GM23248 (cell line): ENCODE results near the gene VTI1B. TPM values are rescaled to one million over a fixed set of nuclear protein-coding genes. Genes with fewer than 3 reads are reported as not detected.

Experiments
- DNase-seq: peaks from one replicate; pipeline ENCODE4 v3.0.0-alpha.2; 2015
- H2AFZ ChIP-seq: fragments of 200-600 bp; sonication (generic); 2 replicates; pipeline ENCODE4 v1.6.1; 2016; ENCODE audit warnings: antibody characterized with exemption
- H3F3A ChIP-seq: fragments of 200-600 bp; sonication (generic); 2 replicates; pipeline ENCODE4 v1.6.1; 2016; ENCODE audit warnings: mild to moderate bottlenecking, antibody characterized with exemption, mixed run types; ENCODE audit not compliant: insufficient read depth
- H3K27ac ChIP-seq: fragments of 200-600 bp; sonication (generic); 2 replicates; pipeline ENCODE4 v1.5.1; 2016; ENCODE audit warnings: mild to moderate bottlenecking
- H3K27me3 ChIP-seq: fragments of 200-600 bp; sonication (generic); replicated peaks from 2 replicates; pipeline ENCODE4 v1.6.1; 2016; ENCODE audit warnings: mild to moderate bottlenecking; ENCODE audit not compliant: insufficient read depth
- H3K36me3 ChIP-seq: fragments of 200-600 bp; sonication (generic); 2 replicates; pipeline ENCODE4 v1.6.1; 2016; ENCODE audit warnings: low read depth, mild to moderate bottlenecking
- H3K4me1 ChIP-seq: fragments of 200-600 bp; sonication (generic); 2 replicates; pipeline ENCODE4 v1.6.1; 2016; ENCODE audit warnings: mild to moderate bottlenecking; ENCODE audit not compliant: insufficient read depth
- H3K4me2 ChIP-seq: fragments of 200-600 bp; sonication (generic); one replicate; pipeline ENCODE4 v1.6.1; 2016; ENCODE audit warnings: mild to moderate bottlenecking; ENCODE audit not compliant: unreplicated experiment
- H3K4me3 ChIP-seq: fragments of 200-600 bp; sonication (generic); 2 replicates; pipeline ENCODE4 v1.5.1; 2016; ENCODE audit warnings: mild to moderate bottlenecking
- H3K79me2 ChIP-seq: fragments of 200-600 bp; sonication (generic); 2 replicates; pipeline ENCODE4 v1.6.1; 2016; ENCODE audit warnings: mild to moderate bottlenecking; ENCODE audit not compliant: insufficient read depth
- H3K9ac ChIP-seq: fragments of 200-600 bp; sonication (generic); 2 replicates; pipeline ENCODE4 v1.6.1; 2016; ENCODE audit warnings: mild to moderate bottlenecking
- H3K9me2 ChIP-seq: fragments of 200-600 bp; sonication (generic); 2 replicates; pipeline ENCODE4 v1.6.1; 2016; ENCODE audit warnings: mixed run types, mild to moderate bottlenecking, moderate library complexity; ENCODE audit not compliant: insufficient read depth
- H3K9me3 ChIP-seq: fragments of 200-600 bp; sonication (generic); one replicate; pipeline ENCODE4 v1.6.1; 2017; ENCODE audit warnings: low read depth
- H4K20me1 ChIP-seq: fragments of 200-600 bp; sonication (generic); 2 replicates; pipeline ENCODE4 v1.6.0; 2016; ENCODE audit not compliant: insufficient read depth
- EZH2 ChIP-seq: fragments of 200-600 bp; sonication (generic); IDR thresholded peaks from 2 replicates; pipeline ENCODE4 v1.6.1; 2018; ENCODE audit warnings: antibody characterized with exemption, mild to moderate bottlenecking; ENCODE audit not compliant: insufficient read depth, poor library complexity, severe bottlenecking
- EZH2phosphoT487 ChIP-seq: fragments of 200-600 bp; sonication (generic); IDR thresholded peaks from 2 replicates; pipeline ENCODE4 v1.6.1; 2018; ENCODE audit warnings: antibody characterized with exemption, moderate library complexity, mild to moderate bottlenecking, low read depth; ENCODE audit not compliant: insufficient read depth
- WGBS, 2 experiments: methylation state at CpG; one replicate each; pipeline ENCODE4 v1.1.6; 2015 to 2017; ENCODE audit warnings: low lambda C conversion rate in 2 of 2, low coverage in 1 of 2; ENCODE audit errors: missing lambda C conversion rate in 2 of 2; 5-methylcytosine and 5-hydroxymethylcytosine counted together
- in situ Hi-C: fragments of 300-500 bp; cut with MboI; formaldehyde crosslinking; loops from 2 replicates; pipeline ENCODE4 v1.15.0; 2020
- polyA plus RNA-seq: library from polyadenylated mRNA; unstranded; fragments of >200 nt; fragmentation: Nextera tagmentation; extraction: Ambion mirVana; gene quantifications from 2 replicates; pipeline ENCODE4 v1.2.1, GENCODE V29; 2016
- small RNA-seq: library from RNA; depleted of rRNA; stranded (forward); fragments of <200 nt; gene quantifications from one replicate; pipeline ENCODE3, GENCODE V24; 2014; ENCODE audit warnings: low read depth, low replicate concordance
- total RNA-seq: library from RNA; depleted of rRNA; stranded (reverse); fragments of >200 nt; shearing (Covaris generic); gene quantifications from 2 replicates; pipeline ENCODE4 v1.2.3, GENCODE V29; 2014; rRNA removed

The VTI1B gene
- total and polyA plus RNA-seq, 2 experiments from 2014 or later: 61.5 to 207 TPM

GRCh38 chr14:67599698-67600561 lies 74.5 kb downstream of the VTI1B start, which contains the start of gene PIGH:
Gene PIGH (minus strand): TSS chr14:67600268. CDS start chr14:67600203, 65 bp downstream.
- H3K79me2 ChIP-seq: peaks cover 25% of the 10 kb centered on the region; the same call in 1 of the 2 replicates
- 2% methylated on average over 74 of the region's 77 CpGs for WGBS, 2 experiments
- H4K20me1 ChIP-seq: no peaks in the 10 kb centered on the region
- peak within 1 kb of the TSS; percentile 84 for H3K4me2 ChIP-seq
- H3F3A ChIP-seq: 0 out of 2 replicates have a peak, but pooled peaks cover 4% of the 10 kb centered on the region
- DNase-seq: peak; percentile 93
- in situ Hi-C loops: no loop called here
- H3K9ac ChIP-seq: peak within 1 kb of the TSS; percentile 79
- H3K36me3 ChIP-seq: no peaks in the 10 kb centered on the region
- peaks cover 6% of the 10 kb centered on the region for H3K4me1 ChIP-seq
- peak within 1 kb of the TSS; percentile 94 for H3K4me3 ChIP-seq
- peak within 1 kb of the TSS; percentile 67 for H3K27ac ChIP-seq
- TF ChIP-seq EZH2phosphoT487 (no peak), EZH2 (no peak)
- H3K27me3 ChIP-seq: no peaks in the 10 kb centered on the region
- H3K9me2 ChIP-seq: no peaks in the 10 kb centered on the region
- peak within 1 kb of the TSS; percentile 99 for H2AFZ ChIP-seq
- H3K9me3 ChIP-seq: no peaks in the 10 kb centered on the region

Small RNAs within 50 kb of the gene (small RNA-seq; reads per million reads assigned to genes)
- gene AL132640.3 (not detected), gene RF00019 (not detected), gene RN7SL369P (not detected), gene RNA5SP386 (not detected)

Other genes with a start within 250 kb of the VTI1B start
- 0.65 and 1.1 TPM in 2 replicates for gene TMEM229B, start 185.9 kb downstream of the VTI1B start, total RNA-seq
- gene TMEM229B, start 185.9 kb downstream of the VTI1B start, polyA plus RNA-seq: 0.43 and 0.48 TPM in 2 replicates
- gene PLEKHH1, start 141.3 kb downstream of the VTI1B start, total RNA-seq: under 0.01 TPM in 1 of 2 replicates, not detected in the other
- gene PLEKHH1, start 141.3 kb downstream of the VTI1B start, polyA plus RNA-seq: 0.13 TPM in 1 of 2 replicates, not detected in the other
- 10.8 and 27.6 TPM in 2 replicates for gene PIGH, start 74.4 kb downstream of the VTI1B start, total RNA-seq
- gene PIGH, start 74.4 kb downstream of the VTI1B start, polyA plus RNA-seq: 22.4 and 23.4 TPM in 2 replicates
- 6.3 and 8.2 TPM in 2 replicates for gene ARG2, start 54.7 kb downstream of the VTI1B start, total RNA-seq
- 5.6 and 5.8 TPM in 2 replicates for gene ARG2, start 54.7 kb downstream of the VTI1B start, polyA plus RNA-seq
- gene RDH11, start 21.1 kb upstream of the VTI1B start, total RNA-seq: 59.1 and 59.4 TPM in 2 replicates
- gene RDH11, start 21.1 kb upstream of the VTI1B start, polyA plus RNA-seq: 56.7 and 57.5 TPM in 2 replicates
- gene RDH12, start 27.3 kb upstream of the VTI1B start, total RNA-seq: not detected in 2 replicates
- not detected in 2 replicates for gene RDH12, start 27.3 kb upstream of the VTI1B start, polyA plus RNA-seq
- gene ZFYVE26, start 142.0 kb upstream of the VTI1B start, total RNA-seq: 10.8 and 11.6 TPM in 2 replicates
- gene ZFYVE26, start 142.0 kb upstream of the VTI1B start, polyA plus RNA-seq: 2.7 and 3.9 TPM in 2 replicates
- gene RAD51B, start 145.1 kb upstream of the VTI1B start, total RNA-seq: 4.0 and 7.7 TPM in 2 replicates
- 8.8 and 9.3 TPM in 2 replicates for gene RAD51B, start 145.1 kb upstream of the VTI1B start, polyA plus RNA-seq